ENCODE measurements around the gene COL1A2.

COL1A2 gene

DNA sequence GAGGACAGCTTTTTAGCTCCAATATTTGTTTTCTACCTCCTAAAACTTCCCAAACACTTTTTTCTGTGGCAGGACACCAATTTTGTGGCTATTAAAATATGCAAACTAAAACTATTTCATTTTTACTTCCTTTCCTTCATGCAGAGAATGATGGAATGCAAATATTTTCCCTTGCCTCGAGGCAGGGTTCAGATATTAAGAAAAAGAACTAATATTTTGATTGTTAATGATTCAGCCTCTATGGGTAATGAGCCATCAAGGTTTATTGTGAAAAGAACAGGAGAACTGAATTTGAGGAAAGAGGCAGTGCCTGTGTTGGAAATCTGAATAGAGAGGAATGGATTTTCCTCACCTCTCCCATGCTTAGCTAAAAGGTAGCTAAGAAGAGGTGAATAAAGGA, 71.8 kb downstream of the COL1A2 start:
- H3K4me3 ChIP-seq (ENCODE audit: low read depth, low read length): no peak overlapping the region
- TF ChIP-seq, protein P1, sequence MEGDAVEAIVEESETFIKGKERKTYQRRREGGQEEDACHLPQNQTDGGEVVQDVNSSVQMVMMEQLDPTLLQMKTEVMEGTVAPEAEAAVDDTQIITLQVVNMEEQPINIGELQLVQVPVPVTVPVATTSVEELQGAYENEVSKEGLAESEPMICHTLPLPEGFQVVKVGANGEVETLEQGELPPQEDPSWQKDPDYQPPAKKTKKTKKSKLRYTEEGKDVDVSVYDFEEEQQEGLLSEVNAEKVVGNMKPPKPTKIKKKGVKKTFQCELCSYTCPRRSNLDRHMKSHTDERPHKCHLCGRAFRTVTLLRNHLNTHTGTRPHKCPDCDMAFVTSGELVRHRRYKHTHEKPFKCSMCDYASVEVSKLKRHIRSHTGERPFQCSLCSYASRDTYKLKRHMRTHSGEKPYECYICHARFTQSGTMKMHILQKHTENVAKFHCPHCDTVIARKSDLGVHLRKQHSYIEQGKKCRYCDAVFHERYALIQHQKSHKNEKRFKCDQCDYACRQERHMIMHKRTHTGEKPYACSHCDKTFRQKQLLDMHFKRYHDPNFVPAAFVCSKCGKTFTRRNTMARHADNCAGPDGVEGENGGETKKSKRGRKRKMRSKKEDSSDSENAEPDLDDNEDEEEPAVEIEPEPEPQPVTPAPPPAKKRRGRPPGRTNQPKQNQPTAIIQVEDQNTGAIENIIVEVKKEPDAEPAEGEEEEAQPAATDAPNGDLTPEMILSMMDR (conservative IDR thresholded peaks at IDR 0.05; ENCODE audit: low read depth, low read length): no peak
- no peak for DNase-seq (ENCODE audit: low read depth)

DNA sequence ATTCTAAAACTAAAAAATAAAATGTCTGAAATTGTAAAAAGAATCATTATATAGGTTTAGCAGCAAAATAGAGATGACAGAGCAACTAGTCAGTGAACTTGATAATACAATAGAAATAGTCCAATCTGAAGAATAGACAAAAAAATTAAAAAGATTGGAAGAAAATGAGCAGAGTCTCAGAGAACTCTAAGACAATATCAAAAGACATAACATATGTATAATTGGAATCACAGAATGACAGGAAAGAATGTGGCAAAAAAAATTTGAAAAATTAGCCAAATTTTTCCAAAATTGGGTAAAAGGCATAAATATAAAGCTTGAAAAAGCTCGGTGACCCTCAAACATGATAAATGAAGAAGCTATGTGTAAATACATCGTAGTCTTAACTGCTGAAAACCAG, 76.9 kb downstream of the COL1A2 start:
- TF ChIP-seq, protein P1 (conservative IDR thresholded peaks at IDR 0.05; ENCODE audit: low read depth, low read length): no peak
- DNase-seq (ENCODE audit: low read depth): no peak
- no peak overlapping the region for H3K4me3 ChIP-seq (ENCODE audit: low read depth, low read length)

DNA sequence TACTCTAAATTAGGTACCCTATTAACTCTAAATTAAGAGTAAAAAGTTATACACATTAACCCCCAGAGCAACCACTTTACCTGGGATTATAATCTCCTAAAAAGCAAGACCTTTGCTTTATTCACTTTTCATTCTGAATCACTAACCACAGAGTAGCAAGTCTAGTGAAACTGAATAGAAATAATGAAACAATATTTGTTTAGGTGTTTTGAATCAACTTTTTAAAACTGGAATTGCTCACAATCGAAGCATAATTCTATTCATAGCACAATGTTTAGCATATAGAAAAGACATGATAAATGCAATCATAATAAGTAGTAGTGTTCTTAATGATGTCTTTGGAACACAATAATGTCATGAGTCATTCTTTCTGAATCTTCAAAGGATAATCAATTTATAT, 77.9 kb downstream of the COL1A2 start:
- TF ChIP-seq, protein P1 (conservative IDR thresholded peaks at IDR 0.05; ENCODE audit: low read depth, low read length): no peak
- no peak overlapping the region for H3K4me3 ChIP-seq (ENCODE audit: low read depth, low read length)
- DNase-seq (ENCODE audit: low read depth): no peak

DNA sequence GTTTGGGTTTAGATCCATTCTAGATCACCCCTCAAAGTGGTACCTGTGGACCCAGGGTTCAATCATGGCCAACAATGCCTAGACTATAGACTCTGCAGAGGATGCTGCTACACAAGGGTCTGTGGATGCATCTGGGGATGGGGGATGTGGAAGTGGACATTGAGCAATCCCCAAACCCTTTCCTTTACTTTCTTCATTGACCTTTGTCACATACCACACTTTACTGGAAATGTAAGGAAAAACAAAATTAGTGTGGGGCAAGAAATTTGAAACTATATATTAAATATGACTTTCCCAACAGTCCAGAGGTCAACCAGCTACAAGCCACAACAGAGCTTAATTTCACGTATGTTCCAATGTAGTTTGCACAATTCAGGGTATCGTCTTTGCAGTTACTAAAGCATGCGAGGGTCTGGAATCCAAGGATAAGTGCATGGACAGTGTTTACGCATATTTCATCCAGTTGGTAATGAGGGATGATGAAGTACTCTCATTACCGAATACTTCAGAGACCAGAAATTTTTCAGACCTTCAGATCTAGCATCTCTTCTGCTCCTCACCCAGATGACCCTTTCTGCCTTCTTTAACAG, 81.7 kb downstream of the COL1A2 start:
- TF ChIP-seq, protein P1 (conservative IDR thresholded peaks at IDR 0.05; ENCODE audit: low read depth, low read length): no peak

DNA sequence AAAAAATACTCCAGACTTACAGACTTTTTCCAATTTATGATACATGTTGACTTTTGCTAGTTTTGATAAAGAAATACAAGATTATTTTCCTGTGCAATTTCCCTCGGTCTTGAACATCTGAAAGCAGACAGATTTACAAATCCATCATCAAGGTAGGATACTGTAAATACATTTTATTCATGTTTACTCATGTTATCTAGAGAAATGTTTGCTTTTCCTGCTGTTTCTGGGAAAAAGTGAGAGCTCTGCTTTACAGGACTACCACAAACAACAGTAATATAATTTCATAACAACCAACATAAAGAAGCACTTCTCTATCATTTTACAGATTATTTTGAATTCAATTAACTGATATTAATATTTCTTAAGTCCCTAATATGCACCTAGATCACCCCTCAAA, 83.2 kb downstream of the COL1A2 start:
- H3K4me3 ChIP-seq (ENCODE audit: low read depth, low read length): no peak overlapping the region
- TF ChIP-seq, protein P1 (conservative IDR thresholded peaks at IDR 0.05; ENCODE audit: low read depth, low read length): no peak
- DNase-seq (ENCODE audit: low read depth): no peak

More for the DNA sequence above, 81.7 kb downstream of the COL1A2 start:
- no peak for DNase-seq (ENCODE audit: low read depth)
- H3K4me3 ChIP-seq (ENCODE audit: low read depth, low read length): no peak overlapping the region

DNA sequence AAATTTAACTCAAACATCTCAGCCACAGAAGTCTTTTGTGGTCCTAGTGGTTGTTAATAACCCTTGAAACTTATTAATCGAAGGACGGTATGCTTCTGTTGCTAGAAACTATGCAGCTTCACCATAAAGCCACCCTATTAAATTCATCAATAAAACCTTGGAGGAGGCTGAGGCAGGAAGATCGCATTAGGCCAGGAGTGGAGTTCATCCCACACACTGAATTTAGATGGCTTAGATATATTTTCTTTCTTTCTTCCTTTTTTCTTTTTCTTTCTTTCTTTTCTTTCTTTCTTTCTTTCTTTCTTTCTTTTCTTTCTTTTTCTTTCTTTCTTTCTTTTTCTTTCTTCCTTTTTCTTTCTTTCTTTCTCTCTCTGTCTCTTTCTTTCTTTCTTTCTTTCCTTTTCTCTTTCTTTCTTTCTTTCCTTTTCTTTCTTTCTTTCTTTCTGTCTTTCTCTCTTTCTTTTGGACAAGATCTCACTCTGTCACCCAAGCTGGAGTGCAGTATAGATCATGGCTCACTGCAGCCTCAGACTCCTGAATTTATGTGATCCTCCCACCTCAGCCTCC, 84.0 kb downstream of the COL1A2 start:
- TF ChIP-seq, protein P1 (conservative IDR thresholded peaks at IDR 0.05; ENCODE audit: low read depth, low read length): no peak
- H3K4me3 ChIP-seq (ENCODE audit: low read depth, low read length): no peak overlapping the region
- DNase-seq (ENCODE audit: low read depth): no peak

Data from choroid plexus epithelial cell (primary cell).